Fibroblast of skin of back (primary cell): Measurements from ENCODE around the gene DCC.
"Not testable (repeated sequence)": the region's sequence is repeated elsewhere in the genome, so short reads cannot be mapped to it uniquely, and the experiment has no call there.

Experiments used
- DNase-seq: peaks from one replicate; pipeline ENCODE4 v3.0.0-alpha.2; 2013

The DCC gene

DNA sequence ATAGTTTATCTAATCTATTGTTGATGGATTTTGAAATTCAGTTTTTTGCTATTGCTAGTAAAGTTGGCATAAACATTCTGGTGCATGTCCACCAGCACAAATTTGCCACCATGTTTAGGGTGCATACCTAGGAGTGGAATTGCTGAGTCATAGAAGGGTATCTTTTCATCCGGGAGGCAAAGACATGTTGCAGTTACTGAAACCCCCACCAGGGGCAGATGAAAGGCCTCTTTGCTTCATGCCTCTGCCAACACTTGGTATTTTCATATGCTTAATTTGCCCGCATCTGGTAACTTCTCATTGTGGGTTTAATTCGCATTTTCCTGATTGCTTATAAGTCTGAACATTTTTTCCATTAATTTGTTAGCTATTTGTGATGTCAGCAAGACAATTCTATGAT lies 8.2 kb downstream of the DCC start:
- peak; percentile 39 for DNase-seq

DNA sequence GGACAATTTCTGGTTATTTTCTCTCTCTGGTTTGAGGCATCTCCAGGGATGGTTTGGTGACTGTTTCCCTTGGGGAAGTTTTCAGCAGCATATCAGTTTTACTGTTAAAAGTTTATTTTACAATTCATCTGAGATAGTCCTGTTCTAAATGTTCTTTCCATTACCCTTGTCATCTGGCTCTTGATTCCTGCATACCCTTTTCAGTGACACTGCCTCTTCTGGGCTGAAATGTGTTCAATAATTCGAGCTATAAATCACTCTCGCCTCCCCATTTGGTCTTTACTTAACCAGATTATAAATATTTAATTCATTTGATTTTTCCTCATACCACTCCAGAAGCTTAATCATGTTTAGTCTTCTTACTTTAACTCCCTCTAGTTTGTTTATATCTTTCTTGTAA lies 9.5 kb downstream of the DCC start:
- no peak for DNase-seq

DNA sequence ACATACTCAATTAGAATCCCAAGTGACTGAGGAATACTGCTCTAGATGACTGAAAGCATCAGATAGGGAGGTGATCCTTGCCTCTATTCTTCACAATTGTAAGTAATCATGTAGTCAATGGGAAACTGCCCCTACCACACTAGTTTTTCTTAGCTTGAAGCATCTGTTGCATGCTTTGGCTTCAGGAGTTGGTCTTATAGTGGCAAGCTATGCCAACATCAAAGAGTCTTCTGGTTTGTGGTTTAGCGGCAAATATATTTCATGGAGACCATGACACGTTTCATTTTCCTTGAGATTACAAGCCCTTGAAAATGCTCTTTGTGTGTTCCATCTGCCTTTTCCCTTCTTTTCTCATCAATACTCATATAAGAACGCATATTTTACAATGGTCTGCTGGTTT lies 12.9 kb downstream of the DCC start:
- no peak for DNase-seq

DNA sequence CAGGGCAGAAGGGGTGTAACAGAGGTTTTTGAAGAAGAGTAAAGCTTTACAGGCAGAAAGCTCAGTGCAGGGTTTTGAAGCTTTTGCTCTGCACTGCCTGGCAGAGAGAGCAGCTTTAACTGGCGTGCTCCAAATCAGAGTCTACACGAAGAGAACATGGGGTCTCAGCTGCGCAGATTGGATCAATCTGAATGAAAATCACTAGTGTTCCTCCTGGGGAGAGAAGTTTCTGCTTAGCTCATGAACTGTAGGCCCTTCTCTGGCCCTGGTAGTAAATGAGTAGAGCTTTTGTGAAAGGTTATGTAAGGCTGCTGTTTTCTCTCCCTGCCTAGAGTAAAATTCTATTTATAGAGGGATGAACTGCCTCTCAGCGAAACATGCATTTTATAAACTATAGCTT lies 13.6 kb downstream of the DCC start:
- DNase-seq, result no peak

DNA sequence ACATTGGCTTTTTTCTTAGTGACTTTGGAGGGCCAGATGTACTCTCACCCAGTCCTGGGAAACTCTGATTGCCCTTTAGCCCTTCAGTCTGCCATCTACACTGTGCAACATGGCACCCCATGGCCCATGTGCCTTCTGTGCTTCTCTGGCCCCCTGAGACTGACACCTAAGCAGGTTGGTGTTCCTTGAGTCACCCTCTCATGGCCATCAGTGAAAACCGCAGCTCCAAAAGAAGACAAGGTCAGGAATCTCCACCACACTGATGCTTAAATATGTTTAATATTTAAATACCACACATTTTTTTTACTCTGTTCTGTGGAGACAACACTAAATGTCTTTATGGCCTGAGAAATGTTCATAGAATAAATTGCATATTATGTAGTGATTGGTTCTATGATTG lies 23.9 kb downstream of the DCC start:
- peak; percentile 71 for DNase-seq

DNA sequence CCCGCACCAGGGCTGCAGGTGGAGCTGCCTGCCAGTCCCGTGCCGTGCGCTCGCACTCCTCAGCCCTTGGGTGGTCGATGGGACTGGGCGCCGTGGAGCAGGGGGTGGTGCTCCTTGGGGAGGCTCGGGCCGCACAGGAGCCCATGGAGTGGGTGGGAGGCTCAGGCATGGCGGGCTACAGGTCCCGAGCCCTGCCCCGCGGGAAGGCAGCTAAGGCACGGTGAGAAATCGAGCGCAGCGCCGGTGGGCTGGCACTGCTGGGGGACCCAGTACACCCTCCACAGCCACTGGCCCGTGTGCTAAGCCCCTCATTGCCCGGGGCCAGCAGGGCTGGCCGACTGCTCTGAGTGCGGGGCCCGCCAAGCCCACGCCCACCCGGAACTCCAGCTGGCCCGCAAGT lies 26.9 kb downstream of the DCC start:
- not testable (repeated sequence) for DNase-seq

DNA sequence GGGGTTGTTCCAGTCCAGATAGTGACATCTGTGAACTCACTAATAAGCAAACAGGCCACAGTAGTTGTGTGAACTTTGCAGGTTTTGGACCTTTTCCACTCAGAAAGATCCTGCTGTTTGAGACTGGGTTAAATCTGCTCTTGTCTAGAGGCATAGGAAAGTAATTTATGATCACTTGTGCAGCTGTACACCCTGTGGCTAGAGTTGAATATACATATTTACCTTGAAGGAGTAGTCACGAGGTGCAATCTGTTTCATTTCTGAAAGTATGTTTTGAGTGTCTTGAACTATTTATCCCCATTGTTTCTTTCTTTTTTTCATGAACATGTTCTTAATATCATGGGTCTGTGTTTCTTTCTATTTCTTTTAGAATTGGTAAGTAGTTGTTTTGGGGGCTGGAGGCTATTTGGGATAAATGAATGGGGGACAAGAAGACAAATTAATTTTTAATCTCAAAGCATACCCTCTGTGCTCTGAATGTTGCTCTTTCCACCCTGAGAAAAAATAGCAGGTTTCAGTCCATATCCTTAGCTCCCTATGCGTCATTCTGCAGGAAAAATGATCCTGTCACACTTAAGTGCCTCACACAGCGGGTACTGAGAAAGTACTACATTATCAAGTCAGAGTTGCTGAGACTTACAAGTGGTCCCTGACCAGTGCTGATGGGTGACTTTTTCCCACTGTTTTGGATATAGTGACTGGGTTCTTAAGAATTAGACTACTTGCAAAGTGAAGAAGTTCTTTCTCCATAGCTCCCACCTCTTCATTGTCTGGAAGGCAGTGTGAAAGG lies 28.2 kb downstream of the DCC start:
- no peak for DNase-seq

DNA sequence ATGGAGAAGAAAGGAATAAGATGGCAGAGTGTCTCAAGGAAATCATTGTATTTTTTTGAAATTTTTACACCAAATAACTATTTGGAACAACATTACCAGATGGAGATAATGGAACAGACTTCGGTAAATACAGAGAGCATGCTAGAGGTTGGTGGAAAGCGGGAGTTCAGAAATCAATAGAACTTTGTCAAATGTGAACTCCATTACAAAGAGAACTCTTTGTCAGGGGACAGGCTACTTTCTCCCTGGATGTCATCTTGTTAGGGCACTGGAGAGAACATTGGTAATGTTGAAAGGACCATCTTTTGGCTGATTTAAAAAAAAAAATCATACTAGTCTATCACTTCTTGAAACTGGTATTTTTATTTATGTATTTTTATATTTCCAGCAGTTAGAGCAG lies 30.8 kb downstream of the DCC start:
- DNase-seq, result no peak

DNA sequence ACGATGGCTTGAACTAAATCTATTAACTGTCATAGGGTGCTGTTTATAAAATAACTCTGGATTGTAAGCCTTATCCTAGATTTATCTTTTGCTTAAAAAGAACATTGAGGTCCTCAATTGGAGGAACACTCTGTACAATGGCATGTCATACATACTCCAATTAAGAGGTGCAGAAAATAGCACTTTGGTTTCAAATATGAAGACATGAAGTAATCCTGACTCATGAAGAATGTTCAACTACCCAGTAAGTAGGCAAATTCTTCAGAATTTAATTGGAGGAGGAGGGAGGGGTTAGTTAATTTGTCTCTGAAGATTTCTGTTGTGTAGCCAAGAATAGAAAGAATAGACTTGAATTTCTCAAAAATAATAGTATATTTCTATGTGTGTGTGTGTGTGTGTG lies 36.1 kb downstream of the DCC start:
- peak; percentile 9 for DNase-seq

DNA sequence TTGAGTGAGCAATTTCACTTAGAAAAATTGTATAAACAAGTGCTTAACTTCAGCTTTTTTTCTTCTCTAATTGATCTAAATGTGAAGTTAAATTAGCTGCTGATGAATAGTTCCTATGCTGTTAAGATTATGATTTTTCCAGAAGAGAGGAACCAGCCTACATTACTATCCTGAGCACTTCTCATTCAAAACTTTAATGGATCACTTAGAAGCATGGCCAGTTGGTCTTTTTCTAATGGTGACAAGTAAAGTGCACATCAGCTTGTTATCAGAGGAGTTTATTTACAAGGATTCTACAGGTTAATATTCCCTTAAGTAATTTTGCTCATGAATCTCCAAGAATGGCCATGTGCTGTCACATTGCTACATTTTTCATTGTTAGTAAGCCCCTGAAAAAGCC lies 37.1 kb downstream of the DCC start:
- DNase-seq, result no peak

DNA sequence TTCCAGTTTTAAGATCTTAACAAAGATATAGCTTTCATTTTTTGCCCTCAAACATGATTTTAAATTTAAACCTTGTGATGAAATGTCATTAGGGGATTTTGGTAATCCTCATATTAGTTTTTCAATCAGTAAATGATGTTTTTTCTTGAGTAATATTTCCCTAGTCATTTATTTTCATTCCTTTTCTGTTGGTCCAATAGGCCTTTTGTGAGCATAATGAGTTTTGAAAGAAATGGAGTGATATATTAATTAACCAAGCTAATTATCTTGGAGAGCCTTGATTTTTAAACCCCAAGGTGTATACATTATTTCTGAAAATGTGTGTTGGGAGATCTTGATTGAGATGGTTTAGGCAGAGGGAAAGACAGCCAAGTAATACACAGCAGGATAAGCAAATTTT lies 46.3 kb downstream of the DCC start:
- no peak for DNase-seq

DNA sequence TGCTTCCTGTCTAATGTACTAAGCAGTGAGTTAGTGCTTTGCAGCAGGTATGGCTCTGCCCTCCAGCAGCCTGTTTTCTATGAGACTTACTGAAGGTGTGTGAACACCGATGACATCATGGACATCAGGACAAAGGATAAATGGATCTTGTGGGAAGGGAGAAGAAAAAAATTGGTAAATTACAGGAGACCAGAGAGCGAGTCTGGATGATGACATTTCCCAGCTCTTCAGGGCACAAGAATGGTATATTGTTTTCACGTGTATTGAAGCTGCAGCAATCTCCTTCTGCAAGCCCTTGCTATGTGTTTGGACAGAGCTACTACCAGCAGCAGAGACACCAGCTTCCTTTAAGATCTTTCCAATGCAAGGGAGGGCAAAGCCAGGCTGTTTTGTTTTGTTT lies 47.2 kb downstream of the DCC start:
- no peak for DNase-seq

DNA sequence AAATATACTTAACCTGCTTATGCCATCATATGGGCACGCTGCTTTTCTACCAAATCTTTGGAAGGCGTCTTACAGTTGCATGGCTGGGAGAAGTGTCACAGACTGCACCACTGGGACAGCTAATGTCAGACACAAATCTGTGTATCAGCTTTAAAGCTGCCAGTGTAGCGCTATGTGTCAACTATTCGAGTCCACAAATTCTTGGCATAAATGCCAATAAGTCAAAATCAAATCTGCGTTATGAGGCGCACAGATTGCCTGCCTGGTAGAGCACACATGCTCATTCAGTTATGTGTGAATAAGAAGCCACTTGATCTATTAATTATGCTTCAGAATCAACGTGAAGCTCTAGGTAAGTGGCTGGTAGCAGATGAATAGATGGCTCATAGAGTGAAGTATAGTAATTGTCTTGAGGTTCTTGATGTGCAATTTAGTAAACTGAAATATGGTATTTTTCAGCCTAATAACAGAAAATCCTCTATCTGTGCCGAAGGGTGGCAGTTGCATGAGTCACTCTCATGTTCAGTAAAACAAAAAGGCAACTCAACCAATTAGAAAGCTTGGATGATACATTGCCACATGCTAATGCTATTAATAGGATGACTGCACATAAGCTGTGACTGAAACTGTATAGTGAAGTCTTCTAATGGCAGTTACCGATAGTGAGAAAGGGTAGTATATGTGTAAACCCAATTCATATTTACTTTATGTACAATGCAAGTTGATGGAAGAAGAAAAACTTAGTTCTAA lies 52.0 kb downstream of the DCC start:
- DNase-seq, result peak; percentile 72

DNA sequence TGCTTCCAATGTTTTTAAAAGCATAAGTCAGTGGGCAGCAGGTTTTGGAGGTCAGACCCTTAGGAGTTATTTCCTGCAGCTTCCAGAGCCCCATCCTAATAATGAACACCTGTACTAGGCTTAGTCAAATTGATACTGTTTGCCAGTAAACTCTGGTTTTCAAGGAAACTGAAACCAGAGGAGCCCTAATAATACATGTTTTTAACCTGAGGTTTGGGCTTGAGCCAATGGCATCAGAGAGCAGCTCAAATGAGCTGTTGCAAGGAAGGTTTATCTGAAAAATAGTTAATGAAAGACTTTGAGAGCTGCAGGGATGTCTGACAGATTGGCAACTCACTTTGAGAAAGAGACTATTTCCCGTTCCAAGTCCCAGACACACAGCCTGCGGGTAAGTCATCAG lies 54.6 kb downstream of the DCC start:
- no peak for DNase-seq

DNA sequence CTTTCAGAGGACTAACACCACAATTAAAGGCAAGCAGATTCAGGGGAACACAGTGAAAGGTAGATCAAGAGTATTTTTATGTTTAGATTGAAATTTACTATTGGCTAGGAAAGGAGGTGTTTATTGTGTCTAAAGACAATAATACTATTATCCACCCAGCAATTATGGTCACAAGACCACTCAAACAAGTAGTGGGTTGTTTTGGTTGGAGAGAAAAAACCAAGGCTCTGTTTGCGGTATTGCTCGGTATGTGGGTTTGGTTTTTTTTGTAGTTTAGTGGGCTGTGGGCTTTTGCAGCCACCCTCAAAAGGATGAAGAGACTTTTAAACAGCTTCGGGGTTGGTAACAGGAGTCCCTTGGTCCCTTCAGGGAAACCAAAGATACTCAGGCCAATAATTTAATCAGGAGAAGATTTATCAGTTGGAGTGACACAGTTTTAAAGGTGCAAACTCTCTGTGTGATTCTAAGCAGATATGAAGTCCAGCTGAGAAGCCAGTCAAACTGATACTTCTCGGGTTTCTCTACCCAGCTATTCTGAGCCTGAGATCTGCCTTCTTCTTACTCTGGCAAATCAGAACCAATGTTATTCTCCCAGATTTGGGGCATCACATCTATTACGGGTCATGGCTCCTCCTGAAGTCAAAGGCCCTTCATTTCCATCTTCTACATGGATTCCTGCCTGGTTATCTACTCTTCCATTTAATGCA lies 55.3 kb downstream of the DCC start:
- DNase-seq, result no peak

DNA sequence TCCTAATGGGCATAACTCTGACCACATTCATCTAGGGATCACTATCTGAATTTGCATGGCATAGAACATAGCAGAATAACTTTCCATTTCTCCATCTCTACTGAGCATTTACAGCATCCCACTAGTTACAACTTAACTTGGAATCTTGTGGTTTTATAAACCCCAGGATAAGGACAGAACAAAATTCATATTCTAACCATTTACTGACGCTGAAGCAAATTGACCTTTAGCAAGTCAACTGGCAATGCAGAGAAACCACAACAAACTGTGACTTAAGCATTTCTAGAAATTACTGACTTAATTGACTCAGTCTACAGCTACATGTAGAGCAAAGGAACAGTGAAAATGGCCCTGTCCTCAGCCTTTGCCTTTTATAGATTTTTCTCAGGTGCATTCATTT lies 61.2 kb downstream of the DCC start:
- no peak for DNase-seq

DNA sequence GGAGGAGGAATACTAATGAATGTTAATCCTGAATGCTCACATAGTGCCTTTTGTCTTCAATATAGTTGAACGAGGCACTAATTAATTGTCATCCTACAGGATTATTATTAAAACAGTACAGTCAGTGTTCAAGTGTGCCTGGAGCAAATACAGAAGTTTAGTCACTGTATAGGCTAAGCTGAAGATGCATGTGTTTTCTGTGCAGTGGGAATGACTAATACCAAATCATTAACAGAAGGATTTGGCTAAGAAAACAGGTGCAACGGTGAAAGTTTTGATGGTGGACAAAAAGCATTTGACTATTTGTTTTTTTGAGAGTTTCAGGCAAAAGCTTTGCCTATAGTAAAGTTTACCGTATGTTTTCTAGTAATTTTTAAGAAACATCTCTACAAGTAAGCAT lies 62.8 kb downstream of the DCC start:
- no peak for DNase-seq

DNA sequence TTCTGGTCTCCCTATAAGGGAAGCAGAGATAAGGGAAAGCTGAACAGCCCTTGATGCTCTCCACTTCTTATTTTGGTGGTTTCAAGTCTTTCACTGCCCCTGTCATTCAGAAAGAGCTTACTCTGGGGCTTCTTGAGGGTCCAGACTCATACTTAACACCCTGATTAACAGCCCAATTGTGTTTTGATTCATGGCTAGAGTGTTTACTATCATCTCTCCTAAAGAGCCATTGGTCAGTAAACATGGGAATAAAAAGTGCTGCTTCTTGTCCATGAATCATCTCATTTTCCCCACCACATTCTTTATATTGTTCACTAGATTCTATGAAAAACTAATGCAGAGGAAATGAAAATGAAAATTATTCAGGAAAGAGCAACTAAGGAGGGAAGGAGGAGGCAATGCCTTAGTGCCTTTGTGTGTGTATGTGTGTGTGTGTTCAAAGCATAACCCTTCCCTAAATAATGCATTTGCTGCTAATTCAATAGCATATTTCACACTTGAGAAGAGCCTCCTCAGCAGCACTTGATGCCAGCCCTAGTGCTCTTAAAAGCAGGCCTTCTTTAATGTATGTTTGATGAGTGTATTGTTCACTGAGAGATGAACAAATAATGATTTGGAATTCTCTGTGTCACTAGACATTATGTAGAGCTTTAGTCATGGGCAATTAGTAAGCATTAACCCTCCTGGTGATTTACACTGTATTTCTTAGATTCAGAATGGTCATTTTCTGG lies 63.5 kb downstream of the DCC start:
- DNase-seq, result no peak

DNA sequence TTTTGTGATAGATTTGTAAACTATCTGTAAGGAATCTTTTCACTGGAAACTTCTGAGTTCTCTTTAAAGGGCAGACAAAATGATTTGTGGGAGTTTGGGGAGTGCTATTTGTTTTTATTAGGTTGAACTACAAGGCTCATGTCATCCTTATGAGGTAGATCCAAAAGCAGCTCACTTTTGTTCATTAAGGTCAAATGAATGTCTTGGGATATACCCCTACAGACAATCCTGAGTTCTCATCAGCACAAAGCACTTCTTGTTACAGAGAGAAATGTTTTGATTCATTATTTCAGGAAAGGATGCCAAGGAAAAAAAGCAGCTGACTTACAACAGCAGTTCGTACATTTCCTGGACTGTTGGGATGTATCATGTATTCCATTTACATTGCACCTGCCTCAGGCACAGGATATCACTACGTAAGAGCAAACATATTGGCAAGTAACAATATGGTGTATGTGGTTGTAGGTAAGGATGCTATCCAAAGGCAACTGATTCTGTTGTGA lies 68.9 kb downstream of the DCC start:
- DNase-seq, result no peak

DNA sequence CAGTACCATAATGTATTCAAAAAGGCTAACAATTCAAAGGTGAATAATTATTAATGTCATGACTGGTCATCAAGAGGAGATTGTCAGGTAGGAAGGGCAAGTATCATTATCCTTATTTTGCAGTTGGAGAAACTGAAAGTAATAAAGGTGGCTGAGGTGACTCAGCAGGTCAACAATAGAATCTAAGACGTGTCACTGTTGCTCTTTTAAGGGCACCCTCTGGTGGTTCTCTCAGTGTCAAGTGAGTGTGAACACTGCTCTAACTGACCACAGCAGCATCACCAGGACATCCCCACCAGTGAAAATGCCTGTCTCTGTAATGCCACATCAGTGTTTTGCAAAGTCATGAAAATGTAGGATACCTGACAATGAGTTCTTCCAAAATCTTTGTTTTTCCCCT lies 69.7 kb downstream of the DCC start:
- DNase-seq, result peak; percentile 4

DNA sequence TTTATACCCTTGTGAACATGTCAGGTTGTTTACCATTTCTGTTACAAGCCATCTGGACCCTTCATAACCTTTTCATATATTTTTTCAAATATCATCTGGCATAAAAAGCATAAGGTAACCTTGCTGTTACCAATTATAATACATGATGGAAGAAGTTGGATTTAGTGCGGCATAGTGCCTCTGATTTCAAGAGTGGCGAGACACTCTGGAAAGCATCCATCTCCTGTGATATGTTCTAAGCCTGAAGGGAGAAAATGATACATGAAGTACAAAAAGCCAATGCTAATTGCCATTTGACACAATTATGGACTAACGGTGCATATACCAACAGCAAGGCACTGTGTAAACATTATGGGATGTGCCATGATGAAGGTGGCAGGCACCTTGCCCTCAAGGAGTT lies 75.1 kb downstream of the DCC start:
- no peak for DNase-seq

DNA sequence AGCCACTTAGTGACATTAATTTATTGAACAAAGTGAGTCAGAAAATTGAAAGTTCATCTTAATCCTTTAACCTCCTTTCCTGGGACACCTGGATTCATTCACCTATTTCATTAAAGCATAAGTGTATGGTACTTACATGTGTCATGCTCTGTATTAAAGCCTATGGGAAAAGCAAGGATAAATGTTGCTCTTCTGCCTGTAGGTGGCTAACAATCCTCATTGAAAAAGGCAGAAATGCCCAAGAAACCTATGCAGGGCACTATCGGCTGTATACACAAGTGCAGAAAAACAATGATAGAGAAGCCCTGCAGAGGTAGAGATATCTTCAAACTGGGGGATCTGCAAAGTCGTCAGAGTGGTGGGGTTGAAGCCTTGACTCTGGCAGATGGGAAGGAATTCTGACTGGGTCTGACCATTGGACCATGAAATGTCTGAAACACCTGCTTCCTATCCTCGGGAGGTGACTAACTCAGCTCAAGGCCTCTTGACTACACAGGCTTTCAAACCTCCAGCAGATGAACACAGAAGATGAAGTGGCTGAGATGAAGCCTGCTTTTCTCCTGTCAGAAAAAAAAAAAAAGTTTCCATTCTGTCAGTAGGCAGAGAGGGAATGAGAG lies 83.1 kb downstream of the DCC start:
- no peak for DNase-seq
